Hematopoietic multipotent progenitor cell treated with erythropoietin and hydrocortisone succinate and interleukin-3 and kit ligand, for 17 days (in vitro differentiated cells): Measurements from ENCODE around the gene ACSL3.
"Not testable (repeated sequence)": the region's sequence is repeated elsewhere in the genome, so short reads cannot be mapped to it uniquely, and the experiment has no call there.

Experiments
- DNase-seq: peaks from one replicate; pipeline ENCODE4 v3.0.0-alpha.2; 2015; ENCODE audit warnings: low spot score

Gene ACSL3

GRCh38 chr2:222854773-222855700 lies 5.8 kb upstream of the ACSL3 start:
- no peak for DNase-seq

- DNase-seq: peak; percentile 13
Observed at GRCh38 chr2:222859786-222860612, 837 bp upstream of the ACSL3 start.

GRCh38 chr2:222861411-222862105 lies 722 bp downstream of the ACSL3 start:
- DNase-seq: peak; percentile 26

- DNase-seq: peak; percentile 15
Observed at GRCh38 chr2:222862106-222862908, 1.5 kb downstream of the ACSL3 start.

GRCh38 chr2:222862909-222863544 lies 2.2 kb downstream of the ACSL3 start:
- DNase-seq: no peak

- DNase-seq: no peak
Observed at GRCh38 chr2:222864296-222864695, 3.5 kb downstream of the ACSL3 start.

- no peak for DNase-seq
Observed at GRCh38 chr2:222865301-222865700, 4.5 kb downstream of the ACSL3 start.

GRCh38 chr2:222866358-222866960 lies 5.6 kb downstream of the ACSL3 start:
- DNase-seq: no peak

GRCh38 chr2:222868560-222869251 lies 7.9 kb downstream of the ACSL3 start:
- not testable (repeated sequence) for DNase-seq

- no peak for DNase-seq
Observed at GRCh38 chr2:222869252-222869560, 8.4 kb downstream of the ACSL3 start.

GRCh38 chr2:222871291-222871690 lies 10.5 kb downstream of the ACSL3 start:
- no peak for DNase-seq

GRCh38 chr2:222872551-222872950 lies 11.7 kb downstream of the ACSL3 start:
- DNase-seq: no peak

- DNase-seq: no peak
Observed at GRCh38 chr2:222875482-222875881, 14.6 kb downstream of the ACSL3 start.

GRCh38 chr2:222876947-222877346 lies 16.1 kb downstream of the ACSL3 start:
- DNase-seq: no peak

GRCh38 chr2:222877556-222878300 lies 16.9 kb downstream of the ACSL3 start:
- DNase-seq: no peak

GRCh38 chr2:222878301-222878876 lies 17.6 kb downstream of the ACSL3 start:
- DNase-seq: no peak

GRCh38 chr2:222878877-222879603 lies 18.2 kb downstream of the ACSL3 start:
- no peak for DNase-seq

GRCh38 chr2:222879604-222879933 lies 18.7 kb downstream of the ACSL3 start:
- no peak for DNase-seq
